Measurements from ENCODE around the gene KIF24. TPM values are rescaled to one million over a fixed set of nuclear protein-coding genes. Genes with fewer than 3 reads are reported as not detected.

Gene KIF24
- total and polyA plus RNA-seq, 9 donors, result 0.47 to 3.2 (median 1.00) TPM

DNA sequence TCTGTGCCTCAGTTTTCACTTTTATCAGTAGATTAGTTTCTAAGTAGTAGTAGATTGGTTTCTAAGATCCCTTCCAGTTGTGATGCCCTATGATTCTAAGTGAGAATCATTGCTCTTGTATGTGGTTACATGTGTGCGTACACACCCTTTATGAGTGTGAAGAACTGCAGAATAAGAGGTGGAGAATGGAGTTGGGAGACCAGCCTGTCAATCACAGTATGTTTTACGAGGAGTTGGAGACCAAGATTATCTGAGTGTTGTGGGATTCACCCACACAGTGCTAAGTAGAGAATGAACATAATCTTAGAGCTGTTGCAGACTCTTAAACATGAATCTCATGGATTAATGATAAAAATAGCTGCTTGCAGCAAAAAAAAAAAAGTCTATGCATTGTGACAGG is 37.6 kb downstream of the KIF24 start:
- H3K36me3 ChIP-seq, result no peaks in the 10 kb centered on the region
- H3K27me3 ChIP-seq, result no peaks in the 10 kb centered on the region
- TF ChIP-seq EP300 (IDR thresholded peaks at IDR 0.05), result no peak
- TF ChIP-seq, protein P1, sequence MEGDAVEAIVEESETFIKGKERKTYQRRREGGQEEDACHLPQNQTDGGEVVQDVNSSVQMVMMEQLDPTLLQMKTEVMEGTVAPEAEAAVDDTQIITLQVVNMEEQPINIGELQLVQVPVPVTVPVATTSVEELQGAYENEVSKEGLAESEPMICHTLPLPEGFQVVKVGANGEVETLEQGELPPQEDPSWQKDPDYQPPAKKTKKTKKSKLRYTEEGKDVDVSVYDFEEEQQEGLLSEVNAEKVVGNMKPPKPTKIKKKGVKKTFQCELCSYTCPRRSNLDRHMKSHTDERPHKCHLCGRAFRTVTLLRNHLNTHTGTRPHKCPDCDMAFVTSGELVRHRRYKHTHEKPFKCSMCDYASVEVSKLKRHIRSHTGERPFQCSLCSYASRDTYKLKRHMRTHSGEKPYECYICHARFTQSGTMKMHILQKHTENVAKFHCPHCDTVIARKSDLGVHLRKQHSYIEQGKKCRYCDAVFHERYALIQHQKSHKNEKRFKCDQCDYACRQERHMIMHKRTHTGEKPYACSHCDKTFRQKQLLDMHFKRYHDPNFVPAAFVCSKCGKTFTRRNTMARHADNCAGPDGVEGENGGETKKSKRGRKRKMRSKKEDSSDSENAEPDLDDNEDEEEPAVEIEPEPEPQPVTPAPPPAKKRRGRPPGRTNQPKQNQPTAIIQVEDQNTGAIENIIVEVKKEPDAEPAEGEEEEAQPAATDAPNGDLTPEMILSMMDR (IDR thresholded peaks at IDR 0.05), result no peak
- TF ChIP-seq POLR2A (IDR thresholded peaks at IDR 0.05), result no peak
- H3K4me3 ChIP-seq, result no peak overlapping the region
- DNase-seq, result no peak
- intact Hi-C loops (cut with DNase I), result no loop called here
- H3K27ac ChIP-seq, result no peak overlapping the region
- H3K4me1 ChIP-seq (ENCODE audit: insufficient read depth), result no peaks in the 10 kb centered on the region
- no peaks in the 10 kb centered on the region for H3K9me3 ChIP-seq
- 85 to 88% (median 86%) methylated on average over 2 of the region's 2 CpGs for WGBS, 3 donors

DNA sequence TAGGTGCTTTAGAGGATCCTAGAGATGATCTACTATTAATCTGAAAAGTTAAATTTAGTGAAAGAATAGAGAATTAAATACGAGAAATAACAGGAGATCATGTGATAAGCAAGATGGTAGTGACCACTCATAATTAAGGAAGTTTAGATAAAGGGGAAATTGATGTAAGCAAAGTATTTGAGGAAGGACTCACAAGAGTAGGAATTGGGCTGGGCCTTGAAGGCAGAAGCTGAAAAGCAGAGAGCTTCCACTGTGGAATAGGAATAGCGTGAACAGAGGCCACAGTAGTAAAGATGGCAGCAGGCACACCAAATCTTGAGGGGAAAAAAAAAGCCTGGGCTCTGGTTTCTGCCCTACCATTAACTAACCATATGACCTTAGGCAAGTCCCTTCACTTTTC is 38.0 kb downstream of the KIF24 start:
- intact Hi-C loops (cut with DNase I), result no loop called here
- TF ChIP-seq POLR2A (IDR thresholded peaks at IDR 0.05), result no peak
- TF ChIP-seq, protein P1 (IDR thresholded peaks at IDR 0.05), result no peak
- TF ChIP-seq EP300 (IDR thresholded peaks at IDR 0.05), result no peak
- H3K27me3 ChIP-seq, result no peaks in the 10 kb centered on the region
- WGBS, 3 donors, result 90 to 94% (median 91%) methylated on average over 2 of the region's 2 CpGs
- H3K4me1 ChIP-seq (ENCODE audit: insufficient read depth), result no peaks in the 10 kb centered on the region
- H3K36me3 ChIP-seq, result no peaks in the 10 kb centered on the region
- no peak overlapping the region for H3K4me3 ChIP-seq
- no peak overlapping the region for H3K27ac ChIP-seq
- DNase-seq, result no peak
- H3K9me3 ChIP-seq, result no peaks in the 10 kb centered on the region

DNA sequence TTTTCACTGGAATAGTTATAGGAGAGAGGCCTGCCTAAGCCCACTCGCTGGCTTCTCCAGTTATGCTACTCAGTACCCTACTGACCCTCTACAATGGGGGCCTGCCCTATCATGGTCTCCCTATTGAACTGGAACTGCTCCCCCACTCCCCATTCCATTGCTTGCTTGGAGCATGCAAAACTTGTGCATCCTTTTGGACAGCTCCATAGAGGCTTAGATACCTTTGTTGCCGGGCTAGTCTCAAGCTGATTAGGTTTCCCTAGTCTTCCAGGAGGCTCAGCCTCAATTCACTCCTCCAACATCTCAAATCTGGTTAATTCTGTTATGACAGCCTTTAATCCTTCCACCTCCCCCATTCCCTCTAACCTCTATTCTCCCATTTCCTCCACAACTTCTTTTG is 39.9 kb downstream of the KIF24 start:
- DNase-seq, result no peak
- Histone ChIP-seq H3K27ac (no peak overlapping the region), H3K36me3 (no peaks in the 10 kb centered on the region), H3K9me3 (no peaks in the 10 kb centered on the region), H3K27me3 (no peaks in the 10 kb centered on the region), H3K4me1 (ENCODE audit: insufficient read depth) (no peaks in the 10 kb centered on the region), H3K4me3 (no peak overlapping the region)
- intact Hi-C loops (cut with DNase I), result no loop called here
- WGBS, 3 donors, result 76 to 82% (median 77%) methylated on average over 2 of the region's 2 CpGs
- no peak for TF ChIP-seq POLR2A (IDR thresholded peaks at IDR 0.05)
- no peak for TF ChIP-seq EP300 (IDR thresholded peaks at IDR 0.05)
- TF ChIP-seq, protein P1 (IDR thresholded peaks at IDR 0.05), result no peak

DNA sequence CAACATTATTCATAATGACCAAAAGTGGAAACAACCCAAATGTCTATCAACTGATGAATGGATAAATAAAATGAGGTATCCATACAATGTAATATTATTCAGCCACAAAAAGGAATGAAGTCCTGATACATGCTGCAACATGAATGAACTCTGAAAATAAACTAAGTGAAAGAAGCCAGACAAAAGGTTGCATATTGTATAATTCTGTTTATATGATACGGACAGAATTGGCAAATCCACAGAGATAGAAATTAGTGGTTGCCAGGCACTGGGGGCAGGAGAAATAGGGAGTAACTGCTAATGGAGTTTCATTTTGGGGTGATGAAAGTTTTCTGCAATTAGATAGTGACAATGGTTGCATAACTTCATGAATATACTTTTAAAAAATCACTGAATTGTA is 47.0 kb downstream of the KIF24 start:
- H3K36me3 ChIP-seq, result no peaks in the 10 kb centered on the region
- H3K4me1 ChIP-seq (ENCODE audit: insufficient read depth), result no peaks in the 10 kb centered on the region
- DNase-seq, result no peak
- no peaks in the 10 kb centered on the region for H3K9me3 ChIP-seq
- H3K27me3 ChIP-seq, result no peaks in the 10 kb centered on the region
- no peak overlapping the region for H3K27ac ChIP-seq
- TF ChIP-seq EP300 (IDR thresholded peaks at IDR 0.05), result no peak
- TF ChIP-seq, protein P1 (IDR thresholded peaks at IDR 0.05), result no peak
- TF ChIP-seq POLR2A (IDR thresholded peaks at IDR 0.05), result no peak
- intact Hi-C loops (cut with DNase I), result no loop called here
- no peak overlapping the region for H3K4me3 ChIP-seq
- WGBS, 3 donors, result 61 to 79% (median 78%) methylated on average over 1 of the region's 1 CpG

DNA sequence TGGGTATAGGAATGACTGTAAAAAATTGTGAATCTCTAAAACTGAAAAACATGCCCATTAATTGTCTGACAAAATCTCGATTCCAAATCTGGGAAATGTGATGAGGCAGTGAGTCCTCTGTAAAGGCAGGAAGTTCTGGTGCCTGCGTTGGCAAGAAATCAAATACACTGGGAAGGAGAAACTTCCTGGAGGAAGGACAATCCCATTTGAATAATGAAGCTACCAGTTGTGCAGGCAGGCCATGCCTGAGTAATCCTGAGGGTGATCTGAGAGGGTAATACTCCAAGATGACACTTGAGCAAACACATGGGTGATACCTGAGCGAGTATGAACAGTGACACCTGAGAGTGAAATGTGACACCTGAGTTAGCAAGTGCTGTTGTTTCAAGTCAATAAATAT is 49.7 kb downstream of the KIF24 start:
- TF ChIP-seq EP300 (IDR thresholded peaks at IDR 0.05) (no peak), POLR2A (IDR thresholded peaks at IDR 0.05) (no peak)
- TF ChIP-seq, protein P1 (IDR thresholded peaks at IDR 0.05), result no peak
- Histone ChIP-seq H3K9me3 (no peaks in the 10 kb centered on the region), H3K36me3 (no peaks in the 10 kb centered on the region), H3K27me3 (no peaks in the 10 kb centered on the region), H3K4me1 (ENCODE audit: insufficient read depth) (no peaks in the 10 kb centered on the region), H3K4me3 (no peak overlapping the region), H3K27ac (no peak overlapping the region)
- WGBS, 3 donors, result 70 to 87% (median 76%) methylated on average over 3 of the region's 3 CpGs
- intact Hi-C loops (cut with DNase I), result no loop called here
- no peak for DNase-seq
